ENCODE results near the gene MMP12. TPM values are rescaled to one million over a fixed set of nuclear protein-coding genes. Genes with fewer than 3 reads are reported as not detected.

MMP12 gene
- total and polyA plus RNA-seq, 2 donors (not counting 3 experiments of a cell fraction or from before 2014, with no cell fraction given), result not detected

GRCh38 chr11:102850973-102851745 lies 23.6 kb downstream of the MMP12 start:
- Histone ChIP-seq H3K36me3 (ENCODE audit: control insufficient read depth in 2 of 2, extremely low read depth in 1 of 2, insufficient read depth in 2 of 2, low read length in 2 of 2) (no peaks in the 10 kb centered on the region), H2AFZ (ENCODE audit: low read depth, low read length) (no peak overlapping the region), H3K9me3 (replicated peaks; ENCODE audit: control insufficient read depth, insufficient read depth, low read length) (no peaks in the 10 kb centered on the region), H3K4me1 (ENCODE audit: control insufficient read depth, extremely low read depth, insufficient read depth, low read length) (no peaks in the 10 kb centered on the region), H3K79me2 (ENCODE audit: control insufficient read depth, insufficient read depth, low read length) (no peaks in the 10 kb centered on the region), H3K9ac (replicated peaks; ENCODE audit: extremely low read depth, insufficient read depth, low read length) (no peak overlapping the region), H3K4me2 (ENCODE audit: insufficient read depth, low read length) (no peak overlapping the region), H4K20me1 (replicated peaks; ENCODE audit: control insufficient read depth, extremely low read depth, insufficient read depth, low read length) (no peaks in the 10 kb centered on the region), H3K4me3 (replicated peaks in 1 of 3; ENCODE audit: insufficient read depth in 1 of 3, low read depth in 1 of 3, low read length in 3 of 3) (no peak overlapping the region), H3K27me3 (ENCODE audit: control insufficient read depth in 2 of 2, insufficient read depth in 2 of 2, low read length in 2 of 2) (peaks cover 5% of the 10 kb centered on the region in 2 experiments), H3K9me1 (replicated peaks; ENCODE audit: control insufficient read depth, extremely low read depth, insufficient read depth, low read length) (no peaks in the 10 kb centered on the region), H3K27ac (ENCODE audit: insufficient read depth, low read depth, low read length) (no peak overlapping the region)
- FAIRE-seq (no peak), DNase-seq (ENCODE audit: low read depth, low spot score) (no peak)
- POLR2A ChIA-PET, result no interaction called here
- no peak for TF ChIP-seq POLR2A (IDR thresholded peaks at IDR 0.05; ENCODE audit: low read depth, low read length)
- TF ChIP-seq JUN (IDR thresholded peaks at IDR 0.05; ENCODE audit: borderline replicate concordance, insufficient read depth, insufficient read length, low read depth), result no peak
- no peak for TF ChIP-seq FOS (IDR thresholded peaks at IDR 0.05; ENCODE audit: borderline replicate concordance, insufficient read depth, low read length)
- TF ChIP-seq GATA2 (IDR thresholded peaks at IDR 0.05; ENCODE audit: insufficient read depth, insufficient read length, low read depth, low read length), result no peak
- TF ChIP-seq MAX (IDR thresholded peaks at IDR 0.05; ENCODE audit: insufficient read depth, insufficient read length), result no peak
- no peak for TF ChIP-seq CTCF (IDR thresholded peaks at IDR 0.05; ENCODE audit: extremely low read depth in 1 of 2, insufficient read depth in 1 of 2, low read depth in 1 of 2, low read length in 2 of 2)
- TF ChIP-seq MYC (IDR thresholded peaks at IDR 0.05; ENCODE audit: low read depth, low read length), result no peak
- dilution Hi-C loops (cut with MboI; ENCODE audit: extremely low pct_ligation_motif_present, low sequenced_read_pairs) (no loop called here), intact Hi-C loops (cut with micrococcal nuclease) (no loop called here)
- CTCF ChIA-PET, result interaction anchor here (0.6 to 2.2 kb wide), 5 partner anchors 11 to 90 kb away, joined by 3 to 9 read pairs (median 3); no protein-coding TSS in a partner anchor
- no TSS peak for BruUV-seq (replicated peaks)
